Astrocyte (in vitro differentiated cells and primary cell): ENCODE data around the gene INCENP. TPM values are rescaled to one million over a fixed set of nuclear protein-coding genes. Genes with fewer than 3 reads are reported as not detected.

Source experiments
- DNase-seq: peaks from one replicate; pipeline ENCODE4 v3.0.0-alpha.2; 2010; ENCODE audit warnings: low read depth
- FAIRE-seq: peaks from 2 replicates; lab custom pipeline; 2011; peaks lifted over from hg19 to GRCh38; lab: Jason Lieb, UNC
- H2AFZ ChIP-seq: 2 replicates; pipeline ENCODE4 v1.6.0; 2012; ENCODE audit warnings: low read depth, low read length, inconsistent platforms
- H3K27ac ChIP-seq: 2 replicates; pipeline ENCODE4 v1.5.1; 2011; ENCODE audit warnings: low read depth, low read length, inconsistent platforms
- H3K27me3 ChIP-seq: 2 replicates; pipeline ENCODE4 v1.6.0; 2011; ENCODE audit warnings: low read length, inconsistent platforms; ENCODE audit not compliant: insufficient read depth
- H3K36me3 ChIP-seq: 2 replicates; pipeline ENCODE4 v1.5.1; 2011; ENCODE audit warnings: low read length, inconsistent platforms; ENCODE audit not compliant: insufficient read depth
- H3K4me1 ChIP-seq: 2 replicates; pipeline ENCODE4 v1.5.1; 2011; ENCODE audit warnings: low read length, inconsistent platforms; ENCODE audit not compliant: insufficient read depth
- H3K4me2 ChIP-seq: 2 replicates; pipeline ENCODE4 v1.6.0; 2012; ENCODE audit warnings: low read length, inconsistent platforms
- H3K4me3 ChIP-seq: 2 replicates; pipeline ENCODE4 v1.5.1; 2011; ENCODE audit warnings: low read depth, mild to moderate bottlenecking, low read length, inconsistent platforms; ENCODE audit not compliant: insufficient read depth
- H3K79me2 ChIP-seq: 2 replicates; pipeline ENCODE4 v1.6.0; 2012; ENCODE audit warnings: mild to moderate bottlenecking, low read length, inconsistent platforms; ENCODE audit not compliant: insufficient read depth
- H3K9ac ChIP-seq: 2 replicates; pipeline ENCODE4 v1.6.0; 2012; ENCODE audit warnings: mild to moderate bottlenecking, low read length, inconsistent platforms
- H3K9me3 ChIP-seq: 2 replicates; pipeline ENCODE4 v1.5.1; 2012; ENCODE audit warnings: low read depth, mild to moderate bottlenecking, low read length, inconsistent platforms; ENCODE audit not compliant: insufficient read depth
- H4K20me1 ChIP-seq: 2 replicates; pipeline ENCODE4 v1.6.0; 2012; ENCODE audit warnings: low read length, inconsistent platforms; ENCODE audit not compliant: insufficient read depth
- H3K27ac Mint-ChIP-seq: one replicate; pipeline ENCODE4 v1.8.0; 2021; ENCODE audit warnings: mild to moderate bottlenecking, mixed read lengths; ENCODE audit not compliant: unreplicated experiment
- H3K27me3 Mint-ChIP-seq: one replicate; pipeline ENCODE4 v1.8.0; 2021; ENCODE audit warnings: low read depth, mixed read lengths; ENCODE audit not compliant: unreplicated experiment
- H3K36me3 Mint-ChIP-seq: one replicate; pipeline ENCODE4 v1.8.0; 2021; ENCODE audit warnings: low read depth, mixed read lengths; ENCODE audit not compliant: unreplicated experiment
- H3K4me1 Mint-ChIP-seq: one replicate; pipeline ENCODE4 v1.8.0; 2021; ENCODE audit warnings: low read depth, mixed read lengths; ENCODE audit not compliant: unreplicated experiment
- H3K4me3 Mint-ChIP-seq: one replicate; pipeline ENCODE4 v1.8.0; 2021; ENCODE audit warnings: mild to moderate bottlenecking, moderate library complexity, mixed read lengths; ENCODE audit not compliant: unreplicated experiment
- H3K9me3 Mint-ChIP-seq: one replicate; pipeline ENCODE4 v1.8.0; 2021; ENCODE audit warnings: mild to moderate bottlenecking, mixed read lengths; ENCODE audit not compliant: unreplicated experiment
- EZH2 ChIP-seq: IDR thresholded peaks from 2 replicates; pipeline ENCODE4 v1.6.1; 2012; ENCODE audit warnings: mild to moderate bottlenecking, low read length, inconsistent platforms; ENCODE audit not compliant: insufficient read depth
- total RNA-seq: library from RNA; stranded (reverse); gene quantifications from 2 replicates; pipeline ENCODE4 v1.2.1, GENCODE V29; 2021
- TF ChIP-seq, protein P1 (sequence below): IDR thresholded peaks from 2 replicates; pipeline ENCODE4 v1.5.1; 2011; ENCODE audit warnings: low read depth, mild to moderate bottlenecking, inconsistent platforms, low read length, moderate library complexity; ENCODE audit not compliant: insufficient read depth

Gene INCENP
- total RNA-seq, 1 donor from 2014 or later = 17.7 TPM

DNA sequence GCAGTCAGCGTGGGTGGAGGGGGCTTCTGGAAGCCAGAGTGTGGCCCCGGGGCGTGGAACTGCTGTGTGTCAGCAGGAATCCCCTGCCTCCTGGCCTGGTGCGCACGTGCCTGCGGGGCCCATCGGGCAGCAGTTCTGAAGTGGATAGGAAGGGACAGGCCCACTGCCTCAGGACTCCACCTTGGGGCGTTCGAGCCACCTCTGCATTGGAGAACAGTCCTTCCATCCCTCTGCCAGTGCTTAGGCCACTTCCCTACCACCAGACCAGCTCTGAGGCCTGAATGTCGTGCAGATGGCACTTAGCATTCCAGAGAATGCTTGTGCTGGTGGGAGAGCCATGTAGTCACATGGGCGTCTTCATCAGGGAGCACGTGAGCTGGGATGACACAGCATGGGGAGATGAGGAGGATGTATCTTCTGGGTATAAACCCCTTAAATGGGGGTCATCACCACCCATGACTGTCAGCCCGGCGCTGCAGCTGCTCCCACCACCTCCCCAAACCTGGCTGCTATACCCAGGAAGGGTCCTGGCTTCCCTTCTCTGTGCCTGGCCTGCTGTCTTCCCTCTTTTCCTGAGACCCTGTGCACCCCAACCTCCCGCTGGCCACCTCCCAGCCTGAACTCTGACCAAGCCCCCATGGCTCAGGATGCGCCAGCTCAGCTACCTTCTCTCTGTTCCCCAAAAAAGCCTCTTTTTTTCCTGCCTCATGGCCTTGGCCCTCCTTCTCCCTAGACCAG lies 9.7 kb downstream of the INCENP start:
- no peak overlapping the region for H3K4me3 ChIP-seq
- H3K9ac ChIP-seq = no peak overlapping the region
- no peak for DNase-seq
- Mint-ChIP-seq H3K9me3 (no peaks in the 10 kb centered on the region), H3K27me3 (no peaks in the 10 kb centered on the region), H3K4me1 (no peaks in the 10 kb centered on the region), H3K4me3 (no peak overlapping the region), H3K36me3 (peaks cover 12% of the 10 kb centered on the region), H3K27ac (no peak overlapping the region)
- TF ChIP-seq, protein P1, sequence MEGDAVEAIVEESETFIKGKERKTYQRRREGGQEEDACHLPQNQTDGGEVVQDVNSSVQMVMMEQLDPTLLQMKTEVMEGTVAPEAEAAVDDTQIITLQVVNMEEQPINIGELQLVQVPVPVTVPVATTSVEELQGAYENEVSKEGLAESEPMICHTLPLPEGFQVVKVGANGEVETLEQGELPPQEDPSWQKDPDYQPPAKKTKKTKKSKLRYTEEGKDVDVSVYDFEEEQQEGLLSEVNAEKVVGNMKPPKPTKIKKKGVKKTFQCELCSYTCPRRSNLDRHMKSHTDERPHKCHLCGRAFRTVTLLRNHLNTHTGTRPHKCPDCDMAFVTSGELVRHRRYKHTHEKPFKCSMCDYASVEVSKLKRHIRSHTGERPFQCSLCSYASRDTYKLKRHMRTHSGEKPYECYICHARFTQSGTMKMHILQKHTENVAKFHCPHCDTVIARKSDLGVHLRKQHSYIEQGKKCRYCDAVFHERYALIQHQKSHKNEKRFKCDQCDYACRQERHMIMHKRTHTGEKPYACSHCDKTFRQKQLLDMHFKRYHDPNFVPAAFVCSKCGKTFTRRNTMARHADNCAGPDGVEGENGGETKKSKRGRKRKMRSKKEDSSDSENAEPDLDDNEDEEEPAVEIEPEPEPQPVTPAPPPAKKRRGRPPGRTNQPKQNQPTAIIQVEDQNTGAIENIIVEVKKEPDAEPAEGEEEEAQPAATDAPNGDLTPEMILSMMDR = no peak
- no peak for TF ChIP-seq EZH2
- H3K4me2 ChIP-seq = no peak overlapping the region
- H3K36me3 ChIP-seq = peaks cover 11% of the 10 kb centered on the region
- no peak for FAIRE-seq
- H4K20me1 ChIP-seq = peaks cover 41% of the 10 kb centered on the region
- no peak overlapping the region for H2AFZ ChIP-seq
- H3K9me3 ChIP-seq = no peaks in the 10 kb centered on the region
- H3K4me1 ChIP-seq = no peaks in the 10 kb centered on the region
- H3K27ac ChIP-seq = no peak overlapping the region
- H3K79me2 ChIP-seq = peaks cover 98% of the 10 kb centered on the region
- H3K27me3 ChIP-seq = no peaks in the 10 kb centered on the region

DNA sequence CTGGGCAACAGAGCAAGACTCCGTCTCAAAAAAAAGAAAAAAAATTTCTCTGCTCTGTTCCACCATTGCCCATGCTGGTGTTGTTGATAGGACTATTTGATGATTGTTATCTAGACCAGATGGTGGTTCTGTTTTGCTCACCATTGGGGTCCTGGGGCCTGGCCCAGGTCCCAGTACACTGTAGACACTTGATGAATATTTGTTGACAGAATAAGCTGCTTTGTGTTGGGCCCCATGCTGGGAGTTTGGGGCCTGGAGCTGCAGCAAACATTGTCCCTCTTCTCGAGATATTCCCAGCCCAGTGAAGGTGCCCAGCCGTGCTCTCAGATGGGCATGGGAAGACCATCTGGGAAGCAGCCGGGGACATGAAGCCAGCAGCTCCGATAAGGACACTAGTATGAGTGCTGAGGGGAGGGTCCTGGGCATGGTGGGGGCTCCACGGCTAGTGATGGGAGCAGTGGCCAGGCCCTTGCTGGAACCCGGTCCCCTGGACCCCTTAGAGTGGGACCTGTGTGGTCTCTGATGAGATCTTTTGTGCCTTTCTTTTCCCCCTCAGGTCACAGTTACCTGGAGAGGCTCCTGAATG lies 13.6 kb downstream of the INCENP start:
- TF ChIP-seq, protein P1 = no peak
- no peak for TF ChIP-seq EZH2
- no peak overlapping the region for H3K4me2 ChIP-seq
- H3K4me1 Mint-ChIP-seq = no peaks in the 10 kb centered on the region
- no peaks in the 10 kb centered on the region for H3K9me3 Mint-ChIP-seq
- H4K20me1 ChIP-seq = peaks cover 23% of the 10 kb centered on the region
- H3K9ac ChIP-seq = no peak overlapping the region
- no peaks in the 10 kb centered on the region for H3K27me3 ChIP-seq
- H3K27me3 Mint-ChIP-seq = no peaks in the 10 kb centered on the region
- H3K4me3 ChIP-seq = no peak overlapping the region
- peaks cover 62% of the 10 kb centered on the region for H3K79me2 ChIP-seq
- no peak overlapping the region for H2AFZ ChIP-seq
- no peaks in the 10 kb centered on the region for H3K4me1 ChIP-seq
- no peak for FAIRE-seq
- H3K36me3 ChIP-seq = peaks cover 3% of the 10 kb centered on the region
- no peak overlapping the region for H3K27ac ChIP-seq
- no peak overlapping the region for H3K27ac Mint-ChIP-seq
- H3K4me3 Mint-ChIP-seq = no peak overlapping the region
- H3K36me3 Mint-ChIP-seq = peaks cover 8% of the 10 kb centered on the region
- DNase-seq = no peak
- H3K9me3 ChIP-seq = no peaks in the 10 kb centered on the region
